ENCODE measurements around the gene EFNA5.
"Not testable (repeated sequence)": the region's sequence is repeated elsewhere in the genome, so short reads cannot be mapped to it uniquely, and the experiment has no call there.

Gene EFNA5

GRCh38 chr5:107514305-107514704, 156.4 kb downstream of the EFNA5 start:
- no peak for DNase-seq

GRCh38 chr5:107513337-107514085, 157.2 kb downstream of the EFNA5 start:
- DNase-seq, result no peak

GRCh38 chr5:107512029-107512428, 158.7 kb downstream of the EFNA5 start:
- no peak for DNase-seq

GRCh38 chr5:107510125-107510524, 160.6 kb downstream of the EFNA5 start:
- DNase-seq, result no peak

- DNase-seq, result no peak
These were observed 162.6 kb downstream of the EFNA5 start for GRCh38 chr5:107508097-107508496.

- DNase-seq, result no peak
These were observed 164.8 kb downstream of the EFNA5 start for GRCh38 chr5:107505763-107506534.

GRCh38 chr5:107504424-107504823, 166.3 kb downstream of the EFNA5 start:
- no peak for DNase-seq

GRCh38 chr5:107502676-107503060, 168.1 kb downstream of the EFNA5 start:
- no peak for DNase-seq

GRCh38 chr5:107501965-107502675, 168.6 kb downstream of the EFNA5 start:
- no peak for DNase-seq

- DNase-seq, result no peak
These were observed 169.9 kb downstream of the EFNA5 start for GRCh38 chr5:107500840-107501239.

- DNase-seq, result no peak
These were observed 170.4 kb downstream of the EFNA5 start for GRCh38 chr5:107500347-107500746.

- no peak for DNase-seq
These were observed 171.0 kb downstream of the EFNA5 start for GRCh38 chr5:107499776-107500175.

GRCh38 chr5:107499237-107499636, 171.5 kb downstream of the EFNA5 start:
- no peak for DNase-seq

- no peak for DNase-seq
These were observed 174.3 kb downstream of the EFNA5 start for GRCh38 chr5:107496466-107496865.

GRCh38 chr5:107494129-107494528, 176.6 kb downstream of the EFNA5 start:
- not testable (repeated sequence) for DNase-seq

- DNase-seq, result no peak
These were observed 183.6 kb downstream of the EFNA5 start for GRCh38 chr5:107487056-107487542.

GRCh38 chr5:107486489-107486888, 184.2 kb downstream of the EFNA5 start:
- DNase-seq, result peak; percentile 72

- no peak for DNase-seq
These were observed 185.6 kb downstream of the EFNA5 start for GRCh38 chr5:107485184-107485583.

- DNase-seq, result no peak
These were observed 186.5 kb downstream of the EFNA5 start for GRCh38 chr5:107484281-107484680.

- DNase-seq, result no peak
These were observed 187.3 kb downstream of the EFNA5 start for GRCh38 chr5:107483231-107484024.

- no peak for DNase-seq
These were observed 192.6 kb downstream of the EFNA5 start for GRCh38 chr5:107478068-107478641.

- DNase-seq, result no peak
These were observed 193.2 kb downstream of the EFNA5 start for GRCh38 chr5:107477492-107477891.
